ENCODE measurements around the gene SMOC2.
A peak's percentile ranks its signal among the peaks of the same experiment; 100 is the strongest.

The SMOC2 gene

GRCh38 chr6:168493976-168494375, 53.0 kb downstream of the SMOC2 start:
- no peak for DNase-seq (ENCODE audit: low spot score)

- no peak for DNase-seq (ENCODE audit: low spot score)
Observed at GRCh38 chr6:168494726-168495125, 53.7 kb downstream of the SMOC2 start.

GRCh38 chr6:168495133-168495532, 54.1 kb downstream of the SMOC2 start:
- no peak for DNase-seq (ENCODE audit: low spot score)

- no peak for DNase-seq (ENCODE audit: low spot score)
Observed at GRCh38 chr6:168495636-168496035, 54.7 kb downstream of the SMOC2 start.

GRCh38 chr6:168496139-168496996, 55.4 kb downstream of the SMOC2 start:
- DNase-seq (ENCODE audit: low spot score) = no peak

- no peak for DNase-seq (ENCODE audit: low spot score)
Observed at GRCh38 chr6:168496997-168497331, 56.0 kb downstream of the SMOC2 start.

- DNase-seq (ENCODE audit: low spot score) = no peak
Observed at GRCh38 chr6:168497381-168497780, 56.4 kb downstream of the SMOC2 start.

- DNase-seq (ENCODE audit: low spot score) = no peak
Observed at GRCh38 chr6:168498161-168498843, 57.3 kb downstream of the SMOC2 start.

- DNase-seq (ENCODE audit: low spot score) = no peak
Observed at GRCh38 chr6:168499045-168499650, 58.2 kb downstream of the SMOC2 start.

GRCh38 chr6:168500519-168500918, 59.5 kb downstream of the SMOC2 start:
- no peak for DNase-seq (ENCODE audit: low spot score)

- DNase-seq (ENCODE audit: low spot score) = no peak
Observed at GRCh38 chr6:168501561-168501960, 60.6 kb downstream of the SMOC2 start.

- DNase-seq (ENCODE audit: low spot score) = no peak
Observed at GRCh38 chr6:168504366-168504765, 63.4 kb downstream of the SMOC2 start.

GRCh38 chr6:168506460-168506859, 65.5 kb downstream of the SMOC2 start:
- no peak for DNase-seq (ENCODE audit: low spot score)

- no peak for DNase-seq (ENCODE audit: low spot score)
Observed at GRCh38 chr6:168507297-168507696, 66.3 kb downstream of the SMOC2 start.

- no peak for DNase-seq (ENCODE audit: low spot score)
Observed at GRCh38 chr6:168507730-168508129, 66.7 kb downstream of the SMOC2 start.

- DNase-seq (ENCODE audit: low spot score) = no peak
Observed at GRCh38 chr6:168508903-168509302, 67.9 kb downstream of the SMOC2 start.

- no peak for DNase-seq (ENCODE audit: low spot score)
Observed at GRCh38 chr6:168513766-168514165, 72.8 kb downstream of the SMOC2 start.

- DNase-seq (ENCODE audit: low spot score) = peak; percentile 9
Observed at GRCh38 chr6:168514216-168514615, 73.2 kb downstream of the SMOC2 start.

- no peak for DNase-seq (ENCODE audit: low spot score)
Observed at GRCh38 chr6:168515376-168515775, 74.4 kb downstream of the SMOC2 start.

- no peak for DNase-seq (ENCODE audit: low spot score)
Observed at GRCh38 chr6:168516944-168517741, 76.2 kb downstream of the SMOC2 start.

- DNase-seq (ENCODE audit: low spot score) = no peak
Observed at GRCh38 chr6:168517742-168518347, 76.9 kb downstream of the SMOC2 start.

GRCh38 chr6:168518348-168518745, 77.4 kb downstream of the SMOC2 start:
- DNase-seq (ENCODE audit: low spot score) = no peak
